Neural crest cell (in vitro differentiated cells): Measurements from ENCODE around the gene FGD4. TPM values are rescaled to one million over a fixed set of nuclear protein-coding genes. Genes with fewer than 3 reads are reported as not detected.

ENCODE experiments used
- DNase-seq: peaks from one replicate; pipeline ENCODE4 v3.0.0; 2021; ENCODE audit warnings: low read depth, mixed read lengths, low spot score
- H3K27ac Mint-ChIP-seq: one replicate; pipeline ENCODE4 v1.8.0; 2021; ENCODE audit warnings: mild to moderate bottlenecking, mixed read lengths; ENCODE audit not compliant: unreplicated experiment
- H3K27me3 Mint-ChIP-seq: 2 replicates; pipeline ENCODE4 v1.8.0; 2021; ENCODE audit warnings: low read depth, mild to moderate bottlenecking, mixed read lengths
- H3K36me3 Mint-ChIP-seq: 2 replicates; pipeline ENCODE4 v1.8.0; 2021; ENCODE audit warnings: low read depth, mild to moderate bottlenecking, mixed read lengths
- H3K4me1 Mint-ChIP-seq: 2 replicates; pipeline ENCODE4 v1.8.0; 2021; ENCODE audit warnings: mixed read lengths
- H3K4me3 Mint-ChIP-seq: one replicate; pipeline ENCODE4 v1.8.0; 2021; ENCODE audit warnings: mild to moderate bottlenecking, mixed read lengths
- H3K9me3 Mint-ChIP-seq: 2 replicates; pipeline ENCODE4 v1.8.0; 2021; ENCODE audit warnings: mixed read lengths
- CTCF ChIP-seq: fragments of 200-600 bp; sonication (generic); conservative IDR thresholded peaks from 2 replicates; pipeline ENCODE4 v1.5.0; 2021; ENCODE audit warnings: antibody characterized with exemption, mild to moderate bottlenecking
- total RNA-seq: library from RNA; stranded (reverse); gene quantifications from 2 replicates; pipeline ENCODE4 v1.2.1, GENCODE V29; 2021

The FGD4 gene
- total RNA-seq, 1 donor from 2014 or later, result 35.8 TPM

GRCh38 chr12:32587581-32588495, 188.5 kb downstream of the FGD4 start:
- Mint-ChIP-seq H3K4me3 (no peak overlapping the region), H3K9me3 (peaks cover 2% of the 10 kb centered on the region), H3K36me3 (peaks cover 24% of the 10 kb centered on the region), H3K4me1 (peaks cover 14% of the 10 kb centered on the region), H3K27me3 (no peaks in the 10 kb centered on the region), H3K27ac (no peak overlapping the region)
- no peak for DNase-seq
- no peak for TF ChIP-seq CTCF

- no peaks in the 10 kb centered on the region for H3K27me3 Mint-ChIP-seq
- no peak for DNase-seq
- H3K4me1 Mint-ChIP-seq, result peaks cover 12% of the 10 kb centered on the region
- no peak for TF ChIP-seq CTCF
- peaks cover 26% of the 10 kb centered on the region for H3K36me3 Mint-ChIP-seq
- H3K4me3 Mint-ChIP-seq, result no peak overlapping the region
- H3K27ac Mint-ChIP-seq, result no peak overlapping the region
- H3K9me3 Mint-ChIP-seq, result peaks cover 2% of the 10 kb centered on the region
Observed at GRCh38 chr12:32588604-32589003, 189.2 kb downstream of the FGD4 start.

DNA sequence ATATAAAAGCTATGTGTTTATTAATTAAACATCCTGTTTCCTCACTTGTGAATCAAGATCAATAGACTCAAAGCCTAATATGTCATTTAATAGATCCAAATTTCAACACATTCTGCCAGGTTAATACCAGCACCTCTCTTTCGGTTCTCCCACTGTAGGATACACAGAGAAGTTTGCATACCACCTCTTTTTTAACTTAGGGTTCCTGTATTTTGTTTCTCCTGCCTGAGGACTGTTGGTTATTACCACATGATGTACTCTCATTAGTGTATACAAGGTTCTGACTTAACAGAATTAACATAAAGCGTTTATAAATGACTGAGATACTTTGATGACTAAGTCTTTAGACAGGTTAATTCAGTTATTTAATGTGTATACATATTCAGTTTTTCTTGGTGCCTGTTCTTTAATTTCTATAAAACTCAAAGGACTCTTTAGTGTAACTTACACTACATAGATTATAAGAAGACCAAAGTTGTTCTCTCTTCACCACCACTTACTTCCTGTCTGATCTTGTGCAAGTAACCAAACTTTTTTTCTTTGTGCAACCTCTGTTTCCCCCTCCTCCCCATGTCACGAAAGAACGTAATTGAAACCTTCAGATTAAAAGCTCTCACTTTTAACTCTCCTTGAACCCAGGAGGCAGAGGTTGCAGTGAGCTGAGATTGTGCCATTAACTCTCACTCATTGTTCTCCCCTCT, 190.0 kb downstream of the FGD4 start:
- Mint-ChIP-seq H3K4me1 (peaks cover 10% of the 10 kb centered on the region), H3K36me3 (peaks cover 32% of the 10 kb centered on the region), H3K27me3 (no peaks in the 10 kb centered on the region), H3K9me3 (peaks cover 2% of the 10 kb centered on the region), H3K4me3 (no peak overlapping the region), H3K27ac (no peak overlapping the region)
- DNase-seq, result no peak
- TF ChIP-seq CTCF, result no peak

DNA sequence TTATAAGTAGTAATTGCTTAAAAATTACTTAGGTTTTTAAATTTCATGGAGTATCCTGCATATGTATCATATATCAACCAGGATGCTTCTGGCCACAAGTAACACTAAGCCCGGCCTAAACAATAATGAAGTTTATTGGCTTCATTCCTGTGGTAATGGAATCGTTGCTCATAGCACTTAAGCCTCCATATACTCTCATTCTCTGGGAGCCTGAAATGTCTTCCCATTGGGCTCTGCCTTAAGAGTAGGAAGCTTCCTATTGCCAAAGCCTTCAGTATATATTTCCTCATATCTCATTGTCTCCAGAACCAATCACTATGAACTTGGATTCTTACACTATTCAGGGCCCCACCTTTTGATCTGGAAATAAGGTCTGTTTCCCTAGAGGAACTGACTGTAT, 195.9 kb downstream of the FGD4 start:
- H3K27me3 Mint-ChIP-seq, result no peaks in the 10 kb centered on the region
- no peak overlapping the region for H3K4me3 Mint-ChIP-seq
- H3K36me3 Mint-ChIP-seq, result peaks cover 26% of the 10 kb centered on the region

DNA sequence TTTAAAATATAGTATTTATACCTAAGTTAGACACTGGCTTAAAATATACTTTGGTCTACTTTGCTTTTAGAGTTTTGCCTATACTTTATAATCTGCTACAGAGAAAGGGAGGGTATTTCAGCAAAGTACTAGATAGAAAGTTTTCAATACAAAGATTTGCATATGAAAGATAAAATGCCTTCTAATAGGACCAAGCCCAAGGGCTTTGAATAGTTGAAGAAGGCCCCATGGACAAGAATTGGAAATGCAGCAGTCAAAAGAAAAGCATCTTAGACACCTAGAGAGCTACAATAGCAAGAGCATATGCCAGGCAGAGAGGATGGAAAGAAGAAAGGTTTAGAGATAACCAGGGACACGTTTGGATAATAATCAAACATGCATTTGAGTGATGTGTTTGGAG, 196.7 kb downstream of the FGD4 start:
- H3K27ac Mint-ChIP-seq, result peak overlapping the region; percentile 0
- no peak for TF ChIP-seq CTCF
- H3K9me3 Mint-ChIP-seq, result no peaks in the 10 kb centered on the region
- H3K27me3 Mint-ChIP-seq, result no peaks in the 10 kb centered on the region
- H3K4me1 Mint-ChIP-seq, result peaks cover 12% of the 10 kb centered on the region
- no peak overlapping the region for H3K4me3 Mint-ChIP-seq
- H3K36me3 Mint-ChIP-seq, result peaks cover 26% of the 10 kb centered on the region
- no peak for DNase-seq

More for the DNA sequence above, 195.9 kb downstream of the FGD4 start:
- no peak for DNase-seq
- no peak for TF ChIP-seq CTCF
- H3K4me1 Mint-ChIP-seq, result peaks cover 12% of the 10 kb centered on the region
- H3K9me3 Mint-ChIP-seq, result no peaks in the 10 kb centered on the region
- no peak overlapping the region for H3K27ac Mint-ChIP-seq
